ENCODE data around the gene FADS3.

GRCh38 chr11:61861634-61862033, 29.7 kb downstream of the FADS3 start:
- TF ChIP-seq POLR2AphosphoS5 (IDR thresholded peaks at IDR 0.05; ENCODE audit: low read depth, low read length) = no peak
- no peak for TF ChIP-seq POLR2A (IDR thresholded peaks at IDR 0.05; ENCODE audit: low read depth, low read length)

Data from GM12892 (cell line).